ENCODE measurements around the gene ROR1. TPM values are rescaled to one million over a fixed set of nuclear protein-coding genes. Genes with fewer than 3 reads are reported as not detected.

Gene ROR1
- total and polyA plus RNA-seq, 9 of the 15 experiments (the other 6 are each of a cell fraction or from before 2014, with no cell fraction given): 0.02 TPM; not detected in 8

GRCh38 chr1:64228167-64228957, 454.5 kb downstream of the ROR1 start (continued):
- no peak for TF ChIP-seq HDAC2 (IDR thresholded peaks at IDR 0.05)
- TF ChIP-seq ELF2 (CRISPR knock-in tag; IDR thresholded peaks at IDR 0.05): no peak
- TF ChIP-seq PTBP1 (IDR thresholded peaks at IDR 0.05; ENCODE audit: low read depth, low read length): no peak
- TF ChIP-seq POLR2H (tag; IDR thresholded peaks at IDR 0.05; ENCODE audit: low read depth): no peak

GRCh38 chr1:64229307-64229706, 455.5 kb downstream of the ROR1 start:
- in situ Hi-C loops (cut with MboI): no loop called here
- Histone ChIP-seq H3K9me3 (replicated peaks; ENCODE audit: control insufficient read depth, insufficient read depth, low read depth, low read length) (no peaks in the 10 kb centered on the region), H3K9me1 (ENCODE audit: control insufficient read depth, insufficient read depth, low read length) (no peaks in the 10 kb centered on the region), H2AFZ (ENCODE audit: low read depth, low read length) (no peak overlapping the region), H3K27ac (ENCODE audit: extremely low read depth, low read depth, low read length) (no peak overlapping the region), H3K4me1 (replicated peaks in 1 of 2; ENCODE audit: control insufficient read depth in 2 of 2, insufficient read depth in 2 of 2, low read length in 2 of 2) (no peaks in the 10 kb centered on the region), H3K4me3 (no peak overlapping the region), H3K36me3 (ENCODE audit: control insufficient read depth, insufficient read depth, low read length) (no peaks in the 10 kb centered on the region), H3K4me2 (ENCODE audit: insufficient read depth, low read length) (no peak overlapping the region), H3K9ac (ENCODE audit: insufficient read depth in 1 of 2, low read depth in 2 of 2, low read length in 2 of 2) (no peak overlapping the region), H3K27me3 (ENCODE audit: control insufficient read depth in 2 of 2, insufficient read depth in 2 of 2, low read length in 2 of 2) (no peaks in the 10 kb centered on the region), H4K20me1 (replicated peaks; ENCODE audit: control insufficient read depth, insufficient read depth, low read length) (no peaks in the 10 kb centered on the region), H3K79me2 (ENCODE audit: control insufficient read depth, insufficient read depth, low read length) (no peaks in the 10 kb centered on the region)
- FAIRE-seq: no peak
- ChIA-PET POLR2A (no interaction called here), CTCF (ENCODE audit: low intra/inter-chr PET ratio) (no interaction called here)
- no TSS peak for BruUV-seq (replicated peaks)
- no peak for DNase-seq (ENCODE audit: extremely low read depth in 1 of 4, low spot score in 3 of 4)
- WGBS (ENCODE audit: insufficient coverage, low coverage, missing lambda C conversion rate): 3% methylated on average over 3 of the region's 3 CpGs
- intact Hi-C loops (cut with micrococcal nuclease): no loop called here
- ATAC-seq: no peak
- TF ChIP-seq GMEB1 (CRISPR knock-in tag; IDR thresholded peaks at IDR 0.05): no peak
- TF ChIP-seq ZHX1 (conservative IDR thresholded peaks at IDR 0.05; ENCODE audit: low read length): no peak
- no peak for TF ChIP-seq ZNF318 (IDR thresholded peaks at IDR 0.05; ENCODE audit: borderline replicate concordance in 1 of 2, low read depth in 1 of 2)
